ENCODE measurements around the gene TNC.

The TNC gene

GRCh38 chr9:115117999-115118878, at the start of gene TNC:
Gene TNC (minus strand): TSS chr9:115118157. CDS start chr9:115091018, 27,139 bp downstream.
- no peak for DNase-seq

- DNase-seq = no peak
Measured at GRCh38 chr9:115167175-115167574, 49.2 kb upstream of the TNC start.

GRCh38 chr9:115165233-115165632, 47.3 kb upstream of the TNC start:
- no peak for DNase-seq

- DNase-seq = no peak
Measured at GRCh38 chr9:115164511-115164974, 46.6 kb upstream of the TNC start.

- no peak for DNase-seq
Measured at GRCh38 chr9:115162946-115163345, 45.0 kb upstream of the TNC start.

GRCh38 chr9:115161446-115161845, 43.5 kb upstream of the TNC start:
- no peak for DNase-seq

- no peak for DNase-seq
Measured at GRCh38 chr9:115158661-115159481, 40.9 kb upstream of the TNC start.

- no peak for DNase-seq
Measured at GRCh38 chr9:115157245-115157674, 39.3 kb upstream of the TNC start.

- no peak for DNase-seq
Measured at GRCh38 chr9:115155037-115155436, 37.1 kb upstream of the TNC start.

GRCh38 chr9:115154617-115155016, 36.7 kb upstream of the TNC start:
- DNase-seq = no peak

- DNase-seq = no peak
Measured at GRCh38 chr9:115152281-115152820, 34.4 kb upstream of the TNC start.

- DNase-seq = no peak
Measured at GRCh38 chr9:115148721-115149120, 30.8 kb upstream of the TNC start.

GRCh38 chr9:115146581-115147021, 28.6 kb upstream of the TNC start:
- DNase-seq = no peak

- no peak for DNase-seq
Measured at GRCh38 chr9:115144706-115145105, 26.7 kb upstream of the TNC start.

- no peak for DNase-seq
Measured at GRCh38 chr9:115143689-115144088, 25.7 kb upstream of the TNC start.

- DNase-seq = no peak
Measured at GRCh38 chr9:115142517-115143270, 24.7 kb upstream of the TNC start.

GRCh38 chr9:115142090-115142489, 24.1 kb upstream of the TNC start:
- no peak for DNase-seq

GRCh38 chr9:115141612-115142011, 23.7 kb upstream of the TNC start:
- no peak for DNase-seq

- no peak for DNase-seq
Measured at GRCh38 chr9:115138151-115138550, 20.2 kb upstream of the TNC start.

GRCh38 chr9:115137526-115137925, 19.6 kb upstream of the TNC start:
- no peak for DNase-seq

GRCh38 chr9:115135821-115136778, 18.1 kb upstream of the TNC start:
- no peak for DNase-seq

All from SIG-M5 (cell line).